GM19397 (cell line): ENCODE measurements around the gene PARP3.
"Not testable (repeated sequence)": the region's sequence is repeated elsewhere in the genome, so short reads cannot be mapped to it uniquely, and the experiment has no call there.

Experiments
- ATAC-seq: cut with Tn5 transposase; IDR thresholded peaks from one replicate; pipeline ENCODE4 v1.9.1; 2021; ENCODE audit warnings: mild to moderate bottlenecking, moderate library complexity; ENCODE audit not compliant: unreplicated experiment

The PARP3 gene

DNA sequence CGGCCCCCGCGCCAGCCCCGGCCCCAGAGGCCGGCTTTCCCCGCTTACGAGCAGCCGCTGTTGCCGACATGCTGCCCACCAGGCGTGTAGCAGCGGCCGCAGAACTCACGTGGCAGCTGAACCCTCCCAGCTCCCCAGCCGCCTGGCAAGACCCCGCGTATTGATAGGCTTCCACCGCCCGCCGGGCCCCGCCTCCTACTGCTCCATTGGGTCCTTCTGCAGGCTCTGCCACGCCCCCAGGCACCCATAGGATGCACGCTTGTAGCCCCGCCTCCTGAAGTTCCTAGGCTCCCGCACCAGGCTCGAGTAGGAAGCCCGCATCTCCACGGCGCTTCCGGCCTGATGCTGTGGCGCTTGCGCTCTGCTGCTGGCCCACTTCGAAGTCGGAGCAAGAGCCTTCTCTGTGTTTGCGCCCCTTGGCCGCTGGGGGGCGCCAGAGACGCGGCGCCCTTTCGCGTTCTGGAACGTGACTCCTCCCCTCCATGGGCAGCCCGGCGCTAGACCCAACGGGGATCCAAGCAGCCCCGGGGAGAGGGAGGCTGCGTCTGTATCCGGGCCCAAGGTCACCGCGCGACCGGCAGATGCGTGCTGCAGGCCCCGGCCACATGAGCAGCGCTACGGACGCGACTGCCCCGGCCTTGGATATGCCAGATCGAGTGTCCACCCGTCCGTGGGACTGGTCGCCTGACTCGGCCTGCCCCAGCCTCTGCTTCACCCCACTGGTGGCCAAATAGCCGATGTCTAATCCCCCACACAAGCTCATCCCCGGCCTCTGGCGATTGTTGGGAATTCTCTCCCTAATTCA lies at the start of gene PARP3, which contains the start of gene RRP9:
PARP3 (plus strand) TSS at position 566 of the 805 bp plus-strand sequence. CDS start 993 bp downstream, outside the sequence.
RRP9 (minus strand) TSS at position 107 of the 805 bp plus-strand sequence; CDS start at position 70, 37 bp downstream.
- peak; percentile 85 for ATAC-seq

DNA sequence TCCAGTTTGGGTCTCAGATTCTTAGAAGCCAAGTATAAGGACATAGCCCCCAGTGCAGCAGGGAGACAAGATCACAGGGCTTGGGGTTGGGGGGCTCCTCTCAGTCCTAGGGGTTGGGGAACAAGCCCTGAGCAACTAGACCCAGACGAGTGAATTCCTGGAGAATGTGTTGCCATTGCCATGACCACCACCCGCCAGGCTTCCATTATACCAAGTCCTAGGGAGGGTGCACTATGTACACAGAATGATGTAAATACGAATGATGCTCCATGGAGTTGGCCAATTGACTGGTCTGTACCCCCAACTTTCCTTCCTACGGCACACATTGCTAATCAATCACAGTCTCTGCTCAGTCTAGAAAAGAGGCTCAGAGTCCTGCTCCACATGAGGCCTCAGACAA lies 47.8 kb upstream of the PARP3 start:
- ATAC-seq: no peak

DNA sequence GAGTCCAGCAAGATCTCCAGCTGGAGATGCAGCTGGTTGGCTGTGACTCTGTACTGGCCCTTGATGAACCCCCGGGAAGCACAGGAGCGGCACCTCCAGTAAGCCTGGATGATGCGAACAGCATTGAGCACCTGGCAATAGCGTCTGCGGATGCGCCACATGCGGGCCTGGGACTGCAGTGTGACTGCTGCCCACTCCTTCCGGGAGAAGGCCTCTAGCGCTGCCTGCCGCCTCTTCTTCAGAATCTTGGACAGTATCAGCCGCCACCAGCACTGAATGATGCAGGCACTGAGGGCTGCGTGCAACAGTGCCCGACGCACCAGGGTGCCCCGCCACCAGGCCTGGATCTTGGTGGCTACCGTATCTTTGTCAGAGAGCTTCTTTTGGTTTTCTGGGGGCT lies 47.2 kb upstream of the PARP3 start:
- no peak for ATAC-seq

DNA sequence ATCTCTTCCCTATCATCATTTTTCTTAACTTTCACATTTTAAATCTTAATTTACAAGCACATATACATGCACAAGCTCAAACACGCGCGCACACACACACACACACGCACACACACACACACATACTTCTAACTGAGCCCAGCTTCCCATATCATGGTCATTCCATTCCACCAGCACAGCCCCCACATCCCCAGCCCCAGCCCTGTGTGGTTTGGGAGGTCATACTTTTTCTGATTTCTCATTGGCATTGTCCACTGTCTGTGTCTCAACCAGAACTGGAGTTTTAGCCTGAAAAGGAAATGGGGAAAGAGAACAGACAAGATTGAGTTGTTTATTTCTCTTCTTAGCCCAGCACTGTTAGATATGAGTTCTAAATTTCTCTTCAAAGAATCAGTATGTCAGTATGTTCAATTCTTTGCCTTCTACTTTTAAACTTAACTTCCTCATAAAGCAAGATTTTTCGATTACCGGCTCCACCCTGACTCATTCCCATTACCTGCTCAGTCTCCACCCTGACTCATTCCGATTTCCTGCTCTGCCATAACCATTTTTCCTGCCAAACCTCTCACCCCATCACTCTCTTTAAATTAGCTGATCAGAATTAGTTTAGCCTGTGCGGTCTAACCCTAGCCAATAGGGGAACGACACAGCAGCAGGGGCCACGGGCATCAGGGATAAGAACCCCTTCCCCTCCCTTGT lies 45.4 kb upstream of the PARP3 start:
- ATAC-seq: no peak

DNA sequence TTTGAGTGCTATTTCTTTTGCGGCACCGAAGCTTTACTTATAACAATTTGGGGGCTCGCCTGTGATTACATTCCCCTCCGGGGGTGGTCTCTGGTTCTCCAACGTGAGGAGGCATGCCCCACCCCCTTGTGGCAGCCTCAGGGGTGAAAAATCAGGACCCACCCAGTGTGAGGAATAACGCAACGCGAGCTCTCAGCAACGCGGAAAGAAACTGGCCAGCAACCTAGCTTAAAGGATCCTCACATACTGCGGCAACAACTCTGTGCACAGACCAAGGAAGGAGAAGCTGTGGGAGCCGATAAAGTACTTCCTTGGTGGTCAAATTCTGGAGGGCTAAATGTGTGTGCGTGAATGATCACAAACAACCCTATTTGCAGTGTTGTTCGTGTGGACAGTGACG lies 44.8 kb upstream of the PARP3 start:
- no peak for ATAC-seq

DNA sequence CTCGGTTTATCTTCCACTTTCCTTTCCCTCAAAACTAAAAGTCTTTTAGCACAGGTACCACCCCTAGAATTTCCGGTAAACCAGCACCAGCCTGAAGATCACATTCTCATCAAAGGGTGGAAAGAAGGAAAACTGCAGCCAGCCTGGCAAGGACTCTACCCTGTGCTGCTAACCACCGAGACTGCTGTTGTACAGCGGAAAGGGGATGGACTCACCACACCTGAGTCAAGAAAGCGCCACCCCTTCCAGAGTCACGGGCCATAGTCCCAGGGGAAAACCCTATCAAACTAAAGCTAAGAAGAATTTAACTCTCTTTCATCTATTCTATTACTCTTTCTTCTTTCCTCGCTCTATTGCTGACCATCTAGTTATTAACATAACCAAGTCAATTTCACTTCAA lies 42.1 kb upstream of the PARP3 start:
- not testable (repeated sequence) for ATAC-seq

DNA sequence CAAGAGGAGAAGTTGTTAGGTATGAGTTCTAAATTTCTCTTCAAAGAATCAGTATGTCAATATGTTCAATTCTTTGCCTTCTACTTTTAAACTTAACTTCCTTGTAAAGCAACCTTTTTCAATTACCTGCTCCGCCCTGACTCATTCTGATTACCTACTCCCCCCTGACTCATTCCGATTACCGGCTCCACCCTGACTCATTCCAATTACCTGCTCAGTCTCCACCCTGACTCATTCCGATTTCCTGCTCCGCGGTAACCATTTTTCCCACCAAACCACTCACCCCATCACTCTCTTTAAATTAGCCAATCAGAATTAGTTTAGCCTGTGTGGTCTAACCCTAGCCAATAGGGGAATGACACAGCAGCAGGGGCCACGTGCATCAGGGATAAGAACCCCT lies 39.8 kb upstream of the PARP3 start:
- not testable (repeated sequence) for ATAC-seq

DNA sequence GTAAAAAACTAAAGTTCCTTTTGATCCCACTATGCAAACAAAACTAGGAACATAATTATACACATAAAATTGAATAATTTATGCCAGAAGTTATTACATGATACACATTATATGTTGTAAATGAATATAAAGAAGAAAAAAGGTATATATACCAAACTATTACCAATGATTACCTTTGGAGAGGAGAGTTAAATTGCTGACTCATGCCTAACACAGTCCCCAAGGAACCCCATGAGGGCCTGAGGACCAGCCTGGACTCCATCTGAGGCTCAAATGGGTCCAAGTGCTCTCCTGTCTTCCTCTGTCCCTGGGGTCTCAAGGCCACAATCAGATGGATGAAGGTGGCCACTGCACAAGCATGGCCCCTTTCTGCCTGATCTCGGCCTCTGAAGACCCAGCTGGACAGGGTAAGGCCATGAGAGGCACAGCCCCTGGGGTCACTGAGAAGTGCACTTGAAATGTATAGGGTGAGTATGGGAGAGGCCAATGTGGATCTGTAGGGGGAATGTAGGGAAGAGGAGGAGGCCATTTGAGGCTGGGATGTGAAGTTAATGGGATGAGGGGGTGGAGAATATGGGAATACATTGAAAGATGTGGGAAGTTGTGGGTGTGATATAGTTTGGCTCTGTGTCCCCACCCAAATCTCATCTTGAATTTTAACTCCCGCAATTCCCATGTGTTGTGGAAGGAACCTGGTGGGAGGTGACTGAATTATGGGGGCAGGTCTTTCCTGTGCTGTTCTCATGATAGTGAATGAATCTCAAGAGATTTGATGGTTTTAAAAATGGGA lies 37.9 kb upstream of the PARP3 start:
- no peak for ATAC-seq

DNA sequence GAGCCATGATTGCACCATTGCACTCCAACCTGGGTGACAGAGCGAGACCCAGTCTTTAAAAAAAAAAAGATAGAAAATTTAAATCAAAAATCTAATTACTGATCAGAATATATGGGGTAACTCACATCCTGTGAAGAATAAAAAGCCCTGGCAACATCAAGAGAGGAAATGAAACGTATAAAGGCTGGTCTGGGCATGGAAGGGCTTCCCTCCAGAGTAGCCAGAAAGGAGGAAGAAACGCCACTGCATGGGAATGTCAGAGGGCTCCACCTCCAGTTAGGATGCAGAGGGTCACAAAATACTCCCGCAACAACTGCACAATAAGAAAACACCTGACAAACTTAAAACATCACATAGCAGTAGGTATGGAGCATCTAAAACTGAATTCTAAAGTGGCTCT lies 34.1 kb upstream of the PARP3 start:
- no peak for ATAC-seq

DNA sequence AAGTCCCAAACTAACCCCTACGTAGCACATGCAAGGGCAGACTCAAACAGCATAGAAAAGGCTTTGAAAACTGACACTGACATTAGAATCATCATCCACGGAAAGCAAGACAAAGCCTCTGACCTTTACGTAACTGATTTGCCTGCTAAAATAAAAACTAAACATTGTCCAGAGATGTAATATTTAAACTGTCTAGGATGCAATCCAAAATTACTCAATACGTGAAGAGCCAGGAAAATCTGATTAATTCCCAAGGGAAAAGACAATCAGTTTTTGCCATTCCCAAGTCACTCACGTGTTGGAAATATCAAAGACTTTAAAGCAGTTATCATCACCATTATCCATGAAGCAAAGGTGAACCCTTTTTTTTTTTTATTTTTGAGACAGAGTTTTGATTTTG lies 25.7 kb upstream of the PARP3 start:
- no peak for ATAC-seq

DNA sequence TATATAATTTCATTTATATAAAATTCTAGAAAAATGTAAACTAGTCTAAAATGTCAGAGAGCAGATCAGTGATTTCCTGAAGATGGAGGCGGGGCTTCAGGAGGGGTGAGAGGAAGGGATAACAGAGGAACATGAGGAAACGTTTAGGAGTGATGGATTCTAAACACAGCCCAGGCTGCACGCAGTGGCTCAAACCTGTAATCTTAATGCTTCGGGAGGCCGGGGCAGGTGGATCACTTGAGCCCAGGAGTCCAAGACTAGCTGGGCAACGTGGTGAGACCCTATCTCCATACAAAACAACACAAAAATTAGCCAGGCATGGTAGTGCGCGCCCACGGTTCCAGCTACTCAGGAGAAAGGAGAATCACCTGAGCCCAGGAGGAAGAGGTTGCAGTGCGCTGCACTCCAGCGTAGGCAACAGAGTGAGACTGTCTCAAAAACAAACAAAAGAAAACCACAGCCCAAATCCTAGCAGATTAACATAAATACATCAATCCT lies 21.0 kb upstream of the PARP3 start:
- no peak for ATAC-seq

DNA sequence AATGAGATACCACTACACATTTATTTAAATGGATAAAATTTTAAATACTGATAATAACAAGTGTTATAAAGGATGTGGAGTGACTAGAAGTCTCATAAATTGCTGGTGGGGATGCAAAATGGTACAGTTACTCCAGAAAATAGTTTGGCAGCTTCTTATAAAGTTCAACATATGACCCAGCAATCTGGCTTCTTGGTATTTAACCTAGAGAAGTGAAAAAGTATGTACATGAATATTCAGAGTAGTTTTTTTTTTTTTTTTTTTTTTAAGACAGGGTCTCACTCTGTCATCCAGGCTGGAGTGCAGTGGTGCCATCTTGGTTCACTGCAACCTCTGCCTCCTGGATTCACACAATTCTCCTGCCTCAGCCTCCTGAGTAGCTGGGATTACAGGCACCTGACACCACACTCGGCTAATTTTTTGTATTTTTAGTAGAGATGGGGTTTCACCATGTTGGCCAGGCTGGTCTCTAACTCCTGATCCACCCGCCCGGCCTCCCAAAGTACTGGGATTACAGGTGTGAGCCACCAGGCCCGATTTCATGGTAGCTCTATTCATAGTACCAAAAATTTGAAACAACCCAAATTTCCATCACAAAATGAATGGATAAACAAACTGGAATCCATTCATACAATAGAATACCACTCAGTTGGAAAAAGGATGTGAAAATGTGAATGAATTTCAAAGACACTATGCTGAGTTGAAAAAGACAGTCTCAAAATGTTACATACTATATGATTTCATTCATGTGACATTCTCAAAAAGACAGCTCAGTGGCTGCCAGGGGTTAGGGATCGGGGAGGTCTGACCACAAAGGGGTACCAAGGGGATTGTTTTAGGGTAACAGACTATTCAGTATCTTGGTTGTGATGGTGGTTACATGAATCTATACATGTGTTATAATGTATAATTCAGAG lies 14.8 kb upstream of the PARP3 start:
- ATAC-seq: no peak

DNA sequence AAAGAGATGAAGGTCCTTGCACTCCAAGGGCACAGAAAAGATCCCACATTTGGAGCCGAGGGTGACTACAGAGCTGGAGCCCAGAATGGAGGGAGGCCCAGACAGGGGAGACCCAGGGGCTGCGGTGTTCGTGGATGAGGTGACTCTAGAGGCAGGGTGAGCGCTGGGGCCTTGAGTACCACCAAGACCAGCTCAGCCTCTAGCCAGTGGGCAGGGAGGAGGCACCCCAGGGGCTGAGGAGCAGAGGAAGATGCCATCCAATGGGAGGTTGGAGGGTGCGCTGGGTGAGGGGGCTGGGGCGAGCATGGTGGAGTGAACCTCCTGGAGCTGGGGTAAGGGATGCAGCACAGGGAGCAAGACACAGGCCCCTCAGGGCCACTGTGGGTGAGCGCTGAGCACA lies 13.7 kb upstream of the PARP3 start:
- ATAC-seq: no peak

DNA sequence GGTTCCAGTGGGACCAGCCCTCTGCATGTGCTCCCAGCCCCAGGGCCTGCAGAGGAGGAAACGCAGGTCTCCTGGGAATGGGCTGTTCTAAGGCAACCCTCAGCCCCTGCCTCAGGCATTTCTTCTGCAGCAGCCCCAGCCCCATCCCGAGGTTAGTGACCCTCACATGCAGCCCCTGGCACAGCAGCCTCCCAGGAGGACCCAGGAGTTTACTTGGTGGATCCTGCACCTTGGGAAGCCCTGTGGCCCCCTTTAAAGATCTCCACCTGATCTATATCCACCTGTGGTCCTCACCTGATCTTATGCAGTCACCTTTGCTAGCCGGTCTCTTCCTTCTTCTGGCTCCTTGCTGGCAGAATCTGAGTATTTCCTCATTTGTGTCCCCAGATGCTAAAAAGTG lies 13.2 kb upstream of the PARP3 start:
- ATAC-seq: not testable (repeated sequence)

DNA sequence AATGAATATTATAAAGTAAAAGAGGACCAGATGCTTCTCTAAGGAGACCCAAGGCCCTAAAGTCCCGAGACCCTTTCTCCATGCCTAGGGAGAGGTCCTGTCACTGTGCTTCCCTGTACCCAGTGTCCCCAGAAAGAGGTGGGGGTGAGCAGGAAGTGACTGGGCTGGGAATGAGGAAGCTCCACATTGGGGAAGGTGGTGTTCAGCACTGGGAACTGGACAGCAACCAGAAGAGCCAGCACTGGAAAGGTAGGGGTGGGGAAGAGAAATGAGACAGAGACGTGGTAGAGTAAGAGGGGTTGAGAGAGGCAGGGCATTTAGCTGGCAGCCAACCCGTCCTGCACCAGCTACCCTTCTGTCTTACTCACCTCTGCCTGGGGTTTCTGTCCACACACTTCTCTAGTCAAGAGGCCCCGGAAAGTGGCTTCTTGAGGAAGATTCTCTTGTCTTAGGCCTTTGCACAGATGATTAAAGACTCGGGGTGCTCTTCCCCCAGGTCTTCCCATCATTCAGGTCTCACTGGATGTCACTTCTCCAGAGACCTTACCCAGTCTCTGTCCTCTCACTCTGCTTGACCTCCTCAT lies 12.7 kb upstream of the PARP3 start:
- ATAC-seq: no peak

DNA sequence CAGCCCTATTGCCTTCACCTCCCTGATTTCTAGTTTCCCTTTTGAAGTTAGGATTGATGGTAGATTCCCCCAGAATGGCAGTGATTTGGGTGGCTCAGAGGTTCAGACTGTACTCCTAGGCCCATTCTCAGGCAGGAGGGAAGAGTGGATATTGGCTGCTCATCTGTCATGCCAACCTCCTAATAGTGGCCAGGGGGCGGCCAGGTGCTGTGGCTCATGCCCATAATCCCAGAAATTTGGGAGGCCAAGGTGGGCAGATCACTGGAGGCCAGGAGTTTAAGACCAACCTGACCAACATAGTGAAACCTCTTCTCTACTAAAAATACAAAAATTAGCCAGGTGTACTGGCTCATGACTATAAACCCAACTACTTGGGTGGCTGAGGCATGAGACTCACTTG lies 11.7 kb upstream of the PARP3 start:
- ATAC-seq: no peak

DNA sequence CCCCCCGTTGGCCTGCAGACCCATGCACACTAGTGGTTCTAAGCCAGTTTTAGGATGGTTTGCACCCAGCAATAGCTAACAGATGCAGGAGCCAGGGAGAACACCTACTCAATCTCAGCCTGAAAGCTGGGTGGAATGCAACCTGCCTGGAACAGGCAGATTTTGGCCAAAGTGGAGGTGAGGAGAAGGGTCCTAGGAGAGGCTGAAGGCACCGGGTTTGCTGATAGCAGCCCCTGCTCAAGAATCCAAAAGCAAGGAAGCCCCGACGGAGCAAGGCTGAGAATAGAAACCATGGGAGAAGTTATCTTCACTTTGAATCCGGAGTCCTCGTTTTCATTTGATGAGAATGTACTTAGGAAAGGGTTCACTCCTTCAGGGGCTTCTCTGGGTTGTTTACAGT lies 10.4 kb upstream of the PARP3 start:
- no peak for ATAC-seq

DNA sequence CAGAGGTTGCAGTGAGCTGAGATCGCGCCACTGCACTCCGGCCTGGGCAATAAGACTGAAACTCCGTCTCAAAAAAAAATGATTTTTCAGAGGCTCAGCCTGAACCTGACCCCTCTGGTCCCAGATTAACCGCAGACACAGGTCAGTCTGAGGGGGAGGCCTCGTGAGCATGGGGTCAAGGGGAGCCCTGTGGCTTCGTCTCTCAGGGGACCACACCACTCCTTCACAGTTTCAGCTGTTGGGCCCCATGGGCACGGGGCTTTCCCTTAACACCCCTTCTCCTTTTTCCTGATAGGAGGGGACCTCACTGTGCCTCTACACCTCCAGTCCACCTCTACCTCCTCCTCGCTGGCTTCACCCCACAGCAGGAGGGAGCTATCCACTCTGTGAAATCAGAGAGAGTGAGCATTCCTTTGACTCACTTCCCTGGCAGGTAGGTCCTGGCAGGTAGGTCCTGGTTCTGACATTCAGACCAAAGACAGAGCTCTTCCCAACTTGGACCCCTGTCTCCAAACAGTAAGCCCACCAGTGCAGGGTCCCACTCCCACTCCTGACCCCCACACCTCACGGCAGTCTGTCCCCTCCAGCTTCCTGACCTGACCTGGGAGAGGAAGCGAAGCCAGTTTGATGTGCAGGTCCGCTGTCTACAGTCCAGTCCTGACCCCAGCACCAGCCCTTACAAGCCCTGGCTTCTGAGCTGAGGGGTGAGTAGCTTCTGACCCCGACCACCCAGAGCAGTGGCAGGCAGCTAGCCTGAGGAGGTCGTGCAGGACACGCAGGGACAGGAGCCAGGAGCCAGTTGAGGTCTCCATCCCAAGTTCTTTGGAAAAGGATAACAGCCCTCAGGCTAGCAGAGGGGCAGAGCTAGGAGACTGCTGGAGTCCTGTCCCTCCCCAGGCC lies 9.4 kb upstream of the PARP3 start:
- ATAC-seq: no peak
